CD14-positive monocyte (primary cell): ENCODE results near the gene C17orf107. TPM values are rescaled to one million over a fixed set of nuclear protein-coding genes. Genes with fewer than 3 reads are reported as not detected.
"Not testable (repeated sequence)": the region's sequence is repeated elsewhere in the genome, so short reads cannot be mapped to it uniquely, and the experiment has no call there.

Experiments
- DNase-seq, 3 donors: peaks; one replicate each; pipeline ENCODE4 v3.0.0-alpha.2; 2011 to 2022
- H2AFZ ChIP-seq: 2 replicates; pipeline ENCODE4 v1.6.0; 2012; ENCODE audit warnings: mild to moderate bottlenecking, low read depth, low read length, inconsistent platforms; ENCODE audit not compliant: insufficient read depth, poor library complexity, severe bottlenecking
- H3K27ac ChIP-seq, 2 donors: 1 replicate in 1 of 2; 2 replicates in 1 of 2; pipeline ENCODE4 v1.5.1; 2012 to 2013; ENCODE audit warnings: low read length in 2 of 2, control low read depth in 1 of 2, inconsistent platforms in 1 of 2, low read depth in 1 of 2, mild to moderate bottlenecking in 1 of 2
- H3K27me3 ChIP-seq, 2 donors: one replicate each; pipeline versions ENCODE4 v1.6.0 to v1.6.1; 2011 to 2013; ENCODE audit warnings: low read length in 2 of 2; ENCODE audit not compliant: control insufficient read depth in 2 of 2, insufficient read depth in 2 of 2
- H3K36me3 ChIP-seq, 2 donors: replicated peaks in 1 of 2; 1 replicate in 1 of 2; 2 replicates in 1 of 2; pipeline versions ENCODE4 v1.5.1 to v1.6.1; 2012 to 2013; ENCODE audit warnings: low read length in 2 of 2, control low read depth in 1 of 2, inconsistent platforms in 1 of 2, mild to moderate bottlenecking in 1 of 2; ENCODE audit not compliant: insufficient read depth in 2 of 2, control insufficient read depth in 1 of 2
- H3K4me1 ChIP-seq, 2 donors: 1 replicate in 1 of 2; 2 replicates in 1 of 2; pipeline versions ENCODE4 v1.5.1 to v1.6.1; 2012 to 2013; ENCODE audit warnings: low read length in 2 of 2, control low read depth in 1 of 2, inconsistent platforms in 1 of 2, mild to moderate bottlenecking in 1 of 2, moderate library complexity in 1 of 2; ENCODE audit not compliant: insufficient read depth in 2 of 2, control insufficient read depth in 1 of 2
- H3K4me2 ChIP-seq: replicated peaks from 2 replicates; pipeline ENCODE3; 2012; ENCODE audit warnings: low read length, moderate library complexity, mild to moderate bottlenecking; ENCODE audit not compliant: poor library complexity, severe bottlenecking; ENCODE audit errors: extremely low read depth
- H3K4me3 ChIP-seq, 3 experiments: fragments of 200-600 bp in 1 of 3; sonication (generic) in 1 of 3; replicated peaks in 1 of 3; 1 replicate in 2 of 3; 2 replicates in 1 of 3; pipeline ENCODE4 v1.5.1; 2011 to 2013; ENCODE audit warnings: low read length in 3 of 3, mild to moderate bottlenecking in 3 of 3, control low read depth in 2 of 3, low read depth in 2 of 3, inconsistent platforms in 1 of 3, moderate library complexity in 1 of 3
- H3K79me2 ChIP-seq: 2 replicates; pipeline ENCODE4 v1.6.0; 2012; ENCODE audit warnings: mild to moderate bottlenecking, control low read depth, inconsistent platforms, low read length, moderate library complexity; ENCODE audit not compliant: insufficient read depth
- H3K9ac ChIP-seq: 2 replicates; pipeline ENCODE4 v1.6.0; 2017; ENCODE audit warnings: low read length, mild to moderate bottlenecking; ENCODE audit not compliant: insufficient read depth, poor library complexity, severe bottlenecking
- H3K9me3 ChIP-seq, 2 donors: replicated peaks in 1 of 2; 1 replicate in 1 of 2; 2 replicates in 1 of 2; pipeline versions ENCODE4 v1.5.1 to v1.6.1; 2012 to 2013; ENCODE audit warnings: low read length in 2 of 2, control low read depth in 1 of 2; ENCODE audit not compliant: control insufficient read depth in 1 of 2, insufficient read depth in 1 of 2
- H4K20me1 ChIP-seq: 2 replicates; pipeline ENCODE4 v1.6.0; 2012; ENCODE audit warnings: mild to moderate bottlenecking, low read length, control low read depth, moderate library complexity; ENCODE audit not compliant: insufficient read depth
- H3K27ac Mint-ChIP-seq, 7 donors: one replicate each; pipeline ENCODE4 v1.8.0; 2020; ENCODE audit warnings: mild to moderate bottlenecking in 7 of 7, mixed read lengths in 7 of 7, moderate library complexity in 6 of 7, inconsistent platforms in 2 of 7
- H3K27me3 Mint-ChIP-seq, 3 donors: one replicate each; pipeline ENCODE4 v1.8.0; 2021 to 2022; ENCODE audit warnings: low read depth in 3 of 3, mild to moderate bottlenecking in 3 of 3, mixed read lengths in 3 of 3, moderate library complexity in 3 of 3, inconsistent platforms in 1 of 3
- H3K36me3 Mint-ChIP-seq, 2 donors: one replicate each; pipeline ENCODE4 v1.8.0; 2020; ENCODE audit warnings: mixed read lengths in 2 of 2, inconsistent platforms in 1 of 2, mild to moderate bottlenecking in 1 of 2
- H3K4me1 Mint-ChIP-seq: one replicate; pipeline ENCODE4 v1.8.0; 2020; ENCODE audit warnings: mild to moderate bottlenecking, mixed read lengths
- H3K4me3 Mint-ChIP-seq, 2 donors: one replicate each; pipeline ENCODE4 v1.8.0; 2020; ENCODE audit warnings: mild to moderate bottlenecking in 2 of 2, mixed read lengths in 2 of 2, moderate library complexity in 1 of 2
- H3K9me3 Mint-ChIP-seq, 7 donors: one replicate each; pipeline ENCODE4 v1.8.0; 2020 to 2022; ENCODE audit warnings: mixed read lengths in 7 of 7, mild to moderate bottlenecking in 6 of 7, moderate library complexity in 6 of 7, inconsistent platforms in 2 of 7
- WGBS: methylation state at CpG from one replicate; pipeline ENCODE4 v1.1.5; 2013; ENCODE audit warnings: missing lambda C conversion rate; ENCODE audit not compliant: insufficient coverage; 5-methylcytosine and 5-hydroxymethylcytosine counted together
- intact Hi-C, 2 donors: fragments of 100-400 bp; cut with micrococcal nuclease; formaldehyde crosslinking; loops; one replicate each; pipeline versions ENCODE4 v1.15.0 to v1.15.1; 2023
- polyA plus RNA-seq, 3 donors: library from polyadenylated mRNA; depleted of rRNA in 1 of 3; unstranded in 2 of 3; stranded (reverse) in 1 of 3; fragments of 300-500 nt in 2 of 3; fragments of >200 nt in 1 of 3; fragmentation: Illumina TruSeq in 2 of 3; gene quantifications; 1 replicate in 2 of 3; 2 replicates in 1 of 3; pipeline ENCODE4 v1.2.3, GENCODE V29; 2012 to 2021
- TF ChIP-seq, protein P1 (sequence below): fragments of 200-600 bp; IDR thresholded peaks from one replicate; pipeline ENCODE4 v1.8.0; 2022; ENCODE audit warnings: antibody characterized with exemption, mild to moderate bottlenecking

C17orf107 gene
- polyA plus RNA-seq, 3 donors = 1.9 to 5.1 (median 4.2) TPM

DNA sequence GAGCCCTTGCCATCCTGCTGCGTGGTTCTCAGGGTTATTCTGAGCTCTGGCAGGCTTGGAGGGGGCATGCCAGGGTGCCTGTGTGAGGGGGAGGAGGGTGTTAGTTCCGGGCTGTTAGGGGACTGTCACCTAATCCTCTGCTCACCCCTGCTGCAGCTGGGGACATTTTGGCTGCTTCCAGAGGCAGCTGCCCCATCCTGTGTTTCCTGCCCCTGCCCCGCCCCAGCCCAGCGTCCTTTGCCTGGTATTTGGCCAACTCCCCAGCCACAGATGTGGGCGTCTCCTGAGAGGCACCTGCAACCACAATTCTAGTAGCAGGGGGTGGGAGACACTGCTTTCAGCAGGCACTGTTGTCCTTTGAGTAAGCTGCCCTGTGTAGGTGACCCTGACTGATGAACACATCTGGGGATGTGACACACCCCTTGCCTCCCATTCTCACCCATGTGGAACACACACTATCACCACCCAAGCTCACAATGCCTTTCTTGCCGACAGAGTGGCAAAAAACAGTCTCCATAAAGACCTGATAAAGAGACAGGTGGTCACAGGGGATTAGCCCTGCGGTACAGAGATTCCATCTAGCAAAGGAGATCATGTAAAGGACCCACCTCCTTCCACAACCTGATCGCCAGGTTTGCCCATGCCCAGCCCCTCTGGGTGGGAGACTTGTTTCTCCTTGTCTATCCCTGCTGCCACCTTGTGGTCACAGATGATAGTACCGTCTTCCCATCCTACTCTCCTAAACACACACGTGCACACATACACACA is 3.9 kb downstream of the C17orf107 start, which contains the start of gene CHRNE:
Gene CHRNE, minus strand, starts transcription at position 48 of the 768 bp plus-strand sequence. Its CDS starts 35 bp downstream, at position 13.
- H4K20me1 ChIP-seq = no peaks in the 10 kb centered on the region
- H3K36me3 ChIP-seq = no peaks in the 10 kb centered on the region
- H3K4me1 Mint-ChIP-seq = peaks cover 43% of the 10 kb centered on the region
- peak within 1 kb of the TSS; percentile 49 for H3K9ac ChIP-seq
- H3K4me3 Mint-ChIP-seq = peak within 1 kb of the TSS; percentile 62 to 68
- H2AFZ ChIP-seq = no peak within 1 kb of the TSS
- H3K27ac Mint-ChIP-seq = peak within 1 kb of the TSS; percentile 79 to 96 (median 85)
- TF ChIP-seq, protein P1, sequence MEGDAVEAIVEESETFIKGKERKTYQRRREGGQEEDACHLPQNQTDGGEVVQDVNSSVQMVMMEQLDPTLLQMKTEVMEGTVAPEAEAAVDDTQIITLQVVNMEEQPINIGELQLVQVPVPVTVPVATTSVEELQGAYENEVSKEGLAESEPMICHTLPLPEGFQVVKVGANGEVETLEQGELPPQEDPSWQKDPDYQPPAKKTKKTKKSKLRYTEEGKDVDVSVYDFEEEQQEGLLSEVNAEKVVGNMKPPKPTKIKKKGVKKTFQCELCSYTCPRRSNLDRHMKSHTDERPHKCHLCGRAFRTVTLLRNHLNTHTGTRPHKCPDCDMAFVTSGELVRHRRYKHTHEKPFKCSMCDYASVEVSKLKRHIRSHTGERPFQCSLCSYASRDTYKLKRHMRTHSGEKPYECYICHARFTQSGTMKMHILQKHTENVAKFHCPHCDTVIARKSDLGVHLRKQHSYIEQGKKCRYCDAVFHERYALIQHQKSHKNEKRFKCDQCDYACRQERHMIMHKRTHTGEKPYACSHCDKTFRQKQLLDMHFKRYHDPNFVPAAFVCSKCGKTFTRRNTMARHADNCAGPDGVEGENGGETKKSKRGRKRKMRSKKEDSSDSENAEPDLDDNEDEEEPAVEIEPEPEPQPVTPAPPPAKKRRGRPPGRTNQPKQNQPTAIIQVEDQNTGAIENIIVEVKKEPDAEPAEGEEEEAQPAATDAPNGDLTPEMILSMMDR = peak; percentile 91
- DNase-seq = peak; percentile 62 to 78 (median 64)
- H3K4me3 ChIP-seq = peak within 1 kb of the TSS in 1 of 3 experiments; percentile 83
- peaks cover 38 to 61% (median 60%) of the 10 kb centered on the region in 3 donors for H3K27me3 Mint-ChIP-seq
- peaks cover 0 to 26% of the 10 kb centered on the region in 2 donors for H3K27me3 ChIP-seq
- H3K9me3 Mint-ChIP-seq = peaks cover 0 to 10% (median 3%) of the 10 kb centered on the region in 7 donors
- H3K79me2 ChIP-seq = no peaks in the 10 kb centered on the region
- H3K27ac ChIP-seq = peak within 1 kb of the TSS; percentile 33 to 80
- H3K36me3 Mint-ChIP-seq = peaks cover 5 to 12% of the 10 kb centered on the region in 2 donors
- peak within 1 kb of the TSS; percentile 89 for H3K4me2 ChIP-seq
- intact Hi-C loops = loop anchor here (5.0 to 10.0 kb wide), 2 partner anchors 44 to 162 kb away; partner anchors contain the start of gene PFN1 (in 1 of the 2)
- H3K9me3 ChIP-seq = no peaks in the 10 kb centered on the region
- 0% methylated on average over 8 of the region's 10 CpGs for WGBS
- H3K4me1 ChIP-seq = peaks cover 47 to 53% of the 10 kb centered on the region in 2 donors

DNA sequence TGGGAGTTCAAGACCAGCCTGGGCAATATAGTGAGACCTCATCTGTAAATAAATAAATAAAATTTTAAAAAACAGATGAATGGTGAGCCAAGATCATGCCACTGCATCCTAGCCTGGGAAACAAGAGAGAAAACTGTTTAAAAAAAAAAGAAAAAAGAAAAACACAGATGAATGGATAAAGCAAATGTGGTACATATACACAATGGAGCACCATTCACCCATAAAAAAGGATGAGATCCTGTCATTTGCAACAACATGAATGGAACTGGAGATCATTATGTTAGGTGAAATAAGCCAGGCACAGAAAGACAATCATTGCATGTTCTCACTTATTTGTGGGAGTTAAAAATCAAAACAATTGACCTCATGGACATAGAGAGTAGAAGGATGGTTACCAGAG is 7.3 kb downstream of the C17orf107 start:
- not testable (repeated sequence) for H3K4me3 ChIP-seq, H3K9me3 Mint-ChIP-seq, H3K36me3 Mint-ChIP-seq, H4K20me1 ChIP-seq, H3K27me3 ChIP-seq, H3K9ac ChIP-seq, H3K4me3 Mint-ChIP-seq, H3K4me2 ChIP-seq, H3K9me3 ChIP-seq, H3K27ac Mint-ChIP-seq, H3K79me2 ChIP-seq, H3K36me3 ChIP-seq, H3K27ac ChIP-seq, H2AFZ ChIP-seq, DNase-seq
- intact Hi-C loops = loop anchor here (5.0 to 10.0 kb wide), 2 partner anchors 81 to 158 kb away; partner anchors contain the start of gene CAMTA2 (in 2 of the 2)
- Mint-ChIP-seq H3K27me3 (peaks cover 22 to 35% (median 33%) of the 10 kb centered on the region in 3 donors), H3K4me1 (peaks cover 20% of the 10 kb centered on the region)
- peaks cover 28 to 35% of the 10 kb centered on the region in 2 donors for H3K4me1 ChIP-seq
